NOMO-1 (cell line): ENCODE data around the gene PET117.
A peak's percentile ranks its signal among the peaks of the same experiment; 100 is the strongest.
"Not testable (repeated sequence)": the region's sequence is repeated elsewhere in the genome, so short reads cannot be mapped to it uniquely, and the experiment has no call there.

ENCODE experiments used
- DNase-seq, 2 experiments: peaks; one replicate each; lab custom pipeline; 2025; ENCODE audit not compliant: unreplicated experiment in 2 of 2; lab: John Stamatoyannopoulos, UW

Gene PET117

GRCh38 chr20:18137412-18138265 is at the start of gene PET117, which contains the start of gene KAT14:
Gene PET117, plus strand, starts transcription at chr20:18137863. Its CDS starts 93 bp downstream, at chr20:18137956.
Gene KAT14, plus strand, starts transcription at chr20:18137863. Its CDS starts 4,798 bp downstream, at chr20:18142661.
- DNase-seq = peak; percentile 87 to 91

GRCh38 chr20:18088298-18088697 is 49.4 kb upstream of the PET117 start:
- DNase-seq = not testable (repeated sequence)

GRCh38 chr20:18088841-18089240 is 48.8 kb upstream of the PET117 start:
- not testable (repeated sequence) for DNase-seq

GRCh38 chr20:18090044-18090443 is 47.6 kb upstream of the PET117 start:
- no peak for DNase-seq

GRCh38 chr20:18090477-18090876 is 47.2 kb upstream of the PET117 start:
- no peak for DNase-seq

GRCh38 chr20:18091623-18092022 is 46.0 kb upstream of the PET117 start:
- no peak for DNase-seq

- no peak for DNase-seq
These were observed 44.8 kb upstream of the PET117 start for GRCh38 chr20:18092890-18093289.

GRCh38 chr20:18093388-18093787 is 44.3 kb upstream of the PET117 start:
- no peak for DNase-seq

GRCh38 chr20:18094191-18094590 is 43.5 kb upstream of the PET117 start:
- DNase-seq = no peak

GRCh38 chr20:18100569-18100968 is 37.1 kb upstream of the PET117 start:
- DNase-seq = not testable (repeated sequence)

- DNase-seq = no peak
These were observed 36.4 kb upstream of the PET117 start for GRCh38 chr20:18101125-18101810.

- no peak for DNase-seq
These were observed 34.2 kb upstream of the PET117 start for GRCh38 chr20:18103497-18103896.

- DNase-seq = no peak
These were observed 29.3 kb upstream of the PET117 start for GRCh38 chr20:18108326-18108725.

GRCh38 chr20:18128574-18128973 is 9.1 kb upstream of the PET117 start:
- peak in 1 of 2 experiments; percentile 26 for DNase-seq

- no peak for DNase-seq
These were observed 5.0 kb upstream of the PET117 start for GRCh38 chr20:18132663-18133062.

- no peak for DNase-seq
These were observed 3.7 kb upstream of the PET117 start for GRCh38 chr20:18133962-18134361.

GRCh38 chr20:18138266-18138582 is 561 bp downstream of the PET117 start:
- no peak for DNase-seq

- no peak for DNase-seq
These were observed 1.2 kb downstream of the PET117 start for GRCh38 chr20:18138639-18139583.

GRCh38 chr20:18139832-18140231 is 2.2 kb downstream of the PET117 start:
- DNase-seq = no peak

- no peak for DNase-seq
These were observed 7.0 kb downstream of the PET117 start for GRCh38 chr20:18144541-18145099.

GRCh38 chr20:18154342-18154741 is 16.7 kb downstream of the PET117 start:
- no peak for DNase-seq
